Mesenchymal stem cell (in vitro differentiated cells and primary cell): Measurements from ENCODE around the gene MDM2.

Source experiments
- DNase-seq: peaks from one replicate; pipeline ENCODE4 v3.0.0-alpha.2; 2013
- H2AFZ ChIP-seq: one replicate; pipeline ENCODE4 v1.6.1; 2013; ENCODE audit warnings: low read depth, mild to moderate bottlenecking, control low read depth, inconsistent platforms, low read length, moderate library complexity
- H2AK5ac ChIP-seq: 2 replicates; pipeline ENCODE4 v1.6.1; 2013; ENCODE audit warnings: low read length, moderate library complexity, mild to moderate bottlenecking, inconsistent platforms; ENCODE audit not compliant: severe bottlenecking
- H2BK120ac ChIP-seq: one replicate; pipeline ENCODE4 v1.6.1; 2013; ENCODE audit warnings: low read depth, mild to moderate bottlenecking, inconsistent platforms, low read length, moderate library complexity
- H2BK12ac ChIP-seq, 2 experiments: one replicate each; pipeline ENCODE4 v1.6.1; 2013; ENCODE audit warnings: inconsistent platforms in 2 of 2, low read length in 2 of 2, mild to moderate bottlenecking in 2 of 2, moderate library complexity in 2 of 2, control low read depth in 1 of 2
- H2BK15ac ChIP-seq: one replicate; pipeline ENCODE4 v1.6.1; 2013; ENCODE audit warnings: mild to moderate bottlenecking, low read depth, inconsistent platforms; ENCODE audit not compliant: poor library complexity, severe bottlenecking
- H2BK5ac ChIP-seq: 2 replicates; pipeline ENCODE4 v1.6.1; 2013; ENCODE audit warnings: low read depth, mild to moderate bottlenecking, low read length, control low read depth, inconsistent platforms; ENCODE audit not compliant: poor library complexity, severe bottlenecking
- H3K14ac ChIP-seq, 2 experiments: one replicate each; pipeline ENCODE4 v1.6.1; 2013; ENCODE audit warnings: inconsistent platforms in 2 of 2, low read length in 2 of 2, control low read depth in 1 of 2, mild to moderate bottlenecking in 1 of 2, moderate library complexity in 1 of 2
- H3K18ac ChIP-seq, 2 experiments: one replicate each; pipeline ENCODE4 v1.6.1; 2013; ENCODE audit warnings: inconsistent platforms in 2 of 2, low read length in 2 of 2, control low read depth in 1 of 2, low read depth in 1 of 2, mild to moderate bottlenecking in 1 of 2
- H3K23ac ChIP-seq, 2 experiments: one replicate each; pipeline ENCODE4 v1.6.1; 2013; ENCODE audit warnings: inconsistent platforms in 2 of 2, low read length in 2 of 2, mild to moderate bottlenecking in 2 of 2, moderate library complexity in 2 of 2, control low read depth in 1 of 2
- H3K27ac ChIP-seq: 2 replicates; pipeline ENCODE4 v1.5.1; 2013; ENCODE audit warnings: mild to moderate bottlenecking, moderate library complexity, low read length, control low read depth, inconsistent platforms; ENCODE audit not compliant: poor library complexity, severe bottlenecking
- H3K27me3 ChIP-seq, 2 experiments: 2 replicates each; pipeline versions ENCODE4 v1.6.1 to v1.7.0; 2013; ENCODE audit warnings: low read length in 2 of 2, mild to moderate bottlenecking in 2 of 2, moderate library complexity in 2 of 2, control low read depth in 1 of 2, inconsistent platforms in 1 of 2; ENCODE audit not compliant: control insufficient read depth in 1 of 2, insufficient read depth in 1 of 2
- H3K36me3 ChIP-seq, 2 experiments: 2 replicates each; pipeline versions ENCODE4 v1.6.1 to v1.7.0; 2013; ENCODE audit warnings: low read length in 2 of 2, control low read depth in 1 of 2, inconsistent platforms in 1 of 2, low read depth in 1 of 2, mild to moderate bottlenecking in 1 of 2; ENCODE audit not compliant: insufficient read depth in 2 of 2, control insufficient read depth in 1 of 2
- H3K4ac ChIP-seq, 2 experiments: one replicate each; pipeline ENCODE4 v1.6.1; 2013; ENCODE audit warnings: inconsistent platforms in 2 of 2, low read length in 2 of 2, mild to moderate bottlenecking in 2 of 2, moderate library complexity in 2 of 2, control low read depth in 1 of 2, low read depth in 1 of 2
- H3K4me1 ChIP-seq: 2 replicates; pipeline ENCODE4 v1.6.1; 2013; ENCODE audit warnings: low read depth, low read length, control low read depth; ENCODE audit not compliant: control insufficient read depth, insufficient read depth
- H3K4me2 ChIP-seq: 2 replicates; pipeline ENCODE4 v1.6.1; 2013; ENCODE audit warnings: low read length, mild to moderate bottlenecking, inconsistent platforms; ENCODE audit not compliant: poor library complexity, severe bottlenecking
- H3K4me3 ChIP-seq, 2 experiments: 2 replicates each; pipeline versions ENCODE4 v1.5.1 to v1.7.0; 2013; ENCODE audit warnings: low read length in 2 of 2, mild to moderate bottlenecking in 2 of 2, control low read depth in 1 of 2, low read depth in 1 of 2; ENCODE audit not compliant: insufficient read depth in 1 of 2
- H3K79me1 ChIP-seq: replicated peaks from 2 replicates; pipeline ENCODE4 v1.6.1; 2013; ENCODE audit warnings: mild to moderate bottlenecking, control low read depth, low read length, inconsistent platforms; ENCODE audit not compliant: poor library complexity, severe bottlenecking
- H3K9ac ChIP-seq: 2 replicates; pipeline ENCODE4 v1.7.0; 2013; ENCODE audit warnings: mild to moderate bottlenecking, low read length, moderate library complexity
- H3K9me3 ChIP-seq: 2 replicates; pipeline ENCODE4 v1.7.0; 2013; ENCODE audit warnings: mild to moderate bottlenecking, low read length; ENCODE audit not compliant: control insufficient read depth
- H4K8ac ChIP-seq: one replicate; pipeline ENCODE4 v1.6.1; 2013; ENCODE audit warnings: inconsistent platforms, mild to moderate bottlenecking, low read length, moderate library complexity
- H4K91ac ChIP-seq: one replicate; pipeline ENCODE4 v1.6.1; 2013; ENCODE audit warnings: mild to moderate bottlenecking, low read length, inconsistent platforms
- WGBS: methylation state at CpG from one replicate; pipeline ENCODE4 v1.1.7; 2013; ENCODE audit warnings: mixed read lengths; 5-methylcytosine and 5-hydroxymethylcytosine counted together

MDM2 gene

DNA sequence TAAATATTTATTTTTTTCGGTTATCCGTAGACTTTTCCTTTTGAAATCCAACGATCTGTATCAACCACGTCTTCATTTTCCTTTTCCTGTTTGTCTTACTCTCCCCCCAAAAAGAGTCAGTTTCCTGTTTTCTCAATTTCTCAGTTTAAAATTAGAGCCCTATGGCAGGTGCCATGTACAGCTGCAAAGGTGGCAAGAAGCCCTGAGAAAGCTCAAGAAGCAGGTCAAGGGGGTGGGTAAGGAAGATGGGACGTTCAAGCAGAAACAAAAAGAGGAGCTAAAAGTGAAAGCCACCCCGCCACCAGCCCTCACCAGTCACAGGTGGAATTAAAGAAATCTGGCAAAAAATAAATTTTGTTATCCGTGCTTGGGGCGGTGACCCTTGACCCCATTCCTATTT is 35.3 kb upstream of the MDM2 start:
- Histone ChIP-seq H3K27me3 (no peaks in the 10 kb centered on the region), H2AK5ac (no peak overlapping the region), H3K79me1 (no peaks in the 10 kb centered on the region), H3K4me2 (no peak overlapping the region), H2BK15ac (no peak overlapping the region), H3K23ac (no peak overlapping the region), H3K4ac (no peak overlapping the region), H3K36me3 (no peaks in the 10 kb centered on the region), H4K91ac (no peak overlapping the region), H3K4me3 (no peak overlapping the region), H3K4me1 (no peaks in the 10 kb centered on the region), H2BK12ac (no peak overlapping the region), H2BK5ac (no peak overlapping the region), H3K18ac (no peak overlapping the region), H2BK120ac (no peak overlapping the region), H3K27ac (no peak overlapping the region), H3K9me3 (no peaks in the 10 kb centered on the region), H3K9ac (no peak overlapping the region), H2AFZ (no peak overlapping the region), H4K8ac (no peak overlapping the region), H3K14ac (no peak overlapping the region)
- DNase-seq, result no peak
- 88% methylated on average over 8 of the region's 8 CpGs for WGBS

DNA sequence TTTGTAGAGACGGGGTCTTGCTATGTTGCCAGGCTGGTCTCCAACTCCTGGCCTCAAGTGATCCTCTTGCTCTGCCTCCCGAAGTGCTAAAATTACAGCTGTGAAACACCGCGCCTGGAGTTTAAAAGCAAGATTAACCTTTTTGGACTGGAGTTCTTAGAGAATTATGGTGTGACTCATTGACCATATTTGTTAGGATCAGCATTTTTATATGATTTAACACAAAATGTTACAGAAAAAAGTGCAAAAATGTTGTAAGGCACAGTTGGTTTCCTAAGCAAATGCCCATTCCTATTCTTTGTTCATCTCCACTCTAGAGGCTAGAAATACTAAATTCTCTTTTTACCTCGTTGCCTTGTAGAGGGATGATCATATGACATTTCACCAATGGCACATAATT is 34.4 kb upstream of the MDM2 start:
- no peak overlapping the region for H3K23ac ChIP-seq
- no peak overlapping the region for H3K14ac ChIP-seq
- no peak overlapping the region for H2BK5ac ChIP-seq
- H2AK5ac ChIP-seq, result no peak overlapping the region
- no peak overlapping the region for H3K4me3 ChIP-seq
- H3K18ac ChIP-seq, result no peak overlapping the region
- H2AFZ ChIP-seq, result no peak overlapping the region
- H3K27me3 ChIP-seq, result no peaks in the 10 kb centered on the region
- WGBS, result 95% methylated on average over 2 of the region's 5 CpGs
- no peak for DNase-seq
- H3K4me2 ChIP-seq, result no peak overlapping the region
- H3K27ac ChIP-seq, result no peak overlapping the region
- no peak overlapping the region for H2BK12ac ChIP-seq
- H3K4ac ChIP-seq, result no peak overlapping the region
- H3K79me1 ChIP-seq, result no peaks in the 10 kb centered on the region
- H4K8ac ChIP-seq, result no peak overlapping the region
- H3K36me3 ChIP-seq, result no peaks in the 10 kb centered on the region
- no peak overlapping the region for H2BK15ac ChIP-seq
- H3K9me3 ChIP-seq, result no peaks in the 10 kb centered on the region
- H4K91ac ChIP-seq, result no peak overlapping the region
- H3K9ac ChIP-seq, result no peak overlapping the region
- H3K4me1 ChIP-seq, result no peaks in the 10 kb centered on the region
- H2BK120ac ChIP-seq, result no peak overlapping the region

DNA sequence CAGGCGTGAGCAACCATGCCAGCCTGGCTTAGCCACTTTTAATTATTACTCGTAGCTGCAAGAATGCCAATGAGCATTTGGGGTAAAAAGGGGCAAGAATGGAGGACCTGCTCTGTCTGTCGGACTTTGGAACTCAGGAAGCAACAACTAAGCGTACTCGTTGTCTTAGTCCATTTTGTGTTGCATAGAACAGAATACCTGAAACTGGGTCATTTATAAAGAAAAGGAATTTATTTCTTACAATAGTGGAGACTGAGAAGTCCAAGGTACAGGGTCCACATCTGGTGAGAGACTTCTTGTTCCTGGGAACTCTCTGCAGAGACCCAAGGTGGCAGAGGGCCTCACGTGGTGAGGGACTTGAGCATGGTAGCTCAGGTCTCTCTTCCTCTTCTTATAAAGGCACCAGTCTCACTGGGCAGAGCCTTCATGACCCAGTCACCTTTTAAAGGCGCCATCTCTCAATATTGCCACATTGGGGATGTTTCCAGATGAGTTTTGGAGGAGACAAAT is 32.8 kb upstream of the MDM2 start:
- DNase-seq, result no peak
- Histone ChIP-seq H3K4me2 (no peak overlapping the region), H3K27me3 (no peaks in the 10 kb centered on the region), H2AK5ac (no peak overlapping the region), H3K14ac (no peak overlapping the region), H3K4me1 (no peaks in the 10 kb centered on the region), H3K79me1 (no peaks in the 10 kb centered on the region), H3K23ac (no peak overlapping the region), H3K4me3 (no peak overlapping the region), H3K9me3 (no peaks in the 10 kb centered on the region), H2BK12ac (no peak overlapping the region), H3K36me3 (no peaks in the 10 kb centered on the region), H3K9ac (no peak overlapping the region), H3K18ac (no peak overlapping the region), H4K91ac (no peak overlapping the region), H4K8ac (no peak overlapping the region), H2AFZ (no peak overlapping the region), H3K27ac (no peak overlapping the region), H2BK120ac (no peak overlapping the region), H2BK15ac (no peak overlapping the region), H3K4ac (no peak overlapping the region), H2BK5ac (no peak overlapping the region)
- WGBS, result 98% methylated on average over 6 of the region's 7 CpGs

DNA sequence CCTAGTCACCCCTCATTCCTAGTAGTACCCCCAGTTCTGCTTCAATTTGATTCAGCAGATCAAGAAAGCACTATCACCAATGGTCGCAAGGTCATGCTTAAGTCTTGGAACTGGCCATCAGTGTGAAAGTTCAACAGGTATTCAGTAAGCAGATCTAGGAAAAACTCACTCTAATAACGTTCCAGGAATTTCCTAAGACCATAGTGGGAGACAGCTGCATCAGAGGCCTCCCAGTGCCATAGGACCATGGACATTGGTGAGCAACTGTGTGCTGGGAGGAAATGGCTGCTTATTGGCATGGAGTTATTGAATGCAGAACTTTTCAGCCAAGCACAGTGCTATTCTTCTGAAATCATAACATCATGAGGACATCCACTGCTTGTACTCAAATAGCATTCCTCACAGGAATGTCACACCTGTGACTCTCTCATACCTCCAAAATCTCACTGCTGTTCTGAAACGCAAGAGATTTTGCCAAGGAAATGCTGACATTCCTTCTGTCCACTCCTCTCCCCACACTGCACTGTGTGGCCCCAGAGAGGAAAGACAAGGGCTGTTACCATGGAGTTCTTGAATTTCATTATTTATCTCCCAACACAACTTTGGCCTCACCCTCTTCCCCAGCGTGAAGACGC is 30.9 kb upstream of the MDM2 start:
- no peak overlapping the region for H2BK12ac ChIP-seq
- H4K91ac ChIP-seq, result no peak overlapping the region
- H4K8ac ChIP-seq, result no peak overlapping the region
- no peak overlapping the region for H3K18ac ChIP-seq
- no peak overlapping the region for H2AK5ac ChIP-seq
- no peak overlapping the region for H3K27ac ChIP-seq
- no peak overlapping the region for H2BK15ac ChIP-seq
- H3K9me3 ChIP-seq, result no peaks in the 10 kb centered on the region
- no peak overlapping the region for H2BK120ac ChIP-seq
- H3K4ac ChIP-seq, result no peak overlapping the region
- H2BK5ac ChIP-seq, result no peak overlapping the region
- no peaks in the 10 kb centered on the region for H3K79me1 ChIP-seq
- H3K23ac ChIP-seq, result no peak overlapping the region
- 85% methylated on average over 5 of the region's 5 CpGs for WGBS
- no peak overlapping the region for H3K4me3 ChIP-seq
- H2AFZ ChIP-seq, result no peak overlapping the region
- H3K4me1 ChIP-seq, result no peaks in the 10 kb centered on the region
- H3K4me2 ChIP-seq, result no peak overlapping the region
- H3K36me3 ChIP-seq, result no peaks in the 10 kb centered on the region
- no peaks in the 10 kb centered on the region for H3K27me3 ChIP-seq
- no peak overlapping the region for H3K9ac ChIP-seq
- no peak overlapping the region for H3K14ac ChIP-seq
- DNase-seq, result no peak
